HUES64 (cell line): ENCODE measurements around the gene CHRNA9.

ENCODE experiments used
- H3K27ac ChIP-seq: 2 replicates; pipeline ENCODE4 v1.7.0; 2013; ENCODE audit warnings: low read depth, low read length, inconsistent platforms
- H3K27me3 ChIP-seq: 2 replicates; pipeline ENCODE4 v1.6.1; 2013; ENCODE audit warnings: mild to moderate bottlenecking, low read length; ENCODE audit not compliant: insufficient read depth
- H3K36me3 ChIP-seq: 2 replicates; pipeline ENCODE4 v1.6.1; 2013; ENCODE audit warnings: mild to moderate bottlenecking, low read length; ENCODE audit not compliant: insufficient read depth
- H3K4me1 ChIP-seq: 2 replicates; pipeline ENCODE4 v1.6.1; 2013; ENCODE audit warnings: mild to moderate bottlenecking, low read length, moderate library complexity; ENCODE audit not compliant: insufficient read depth
- H3K4me3 ChIP-seq: 2 replicates; pipeline ENCODE4 v1.5.1; 2013; ENCODE audit warnings: mild to moderate bottlenecking, low read length, moderate library complexity
- H3K9ac ChIP-seq: 2 replicates; pipeline ENCODE4 v1.6.1; 2013; ENCODE audit warnings: mild to moderate bottlenecking, low read depth, low read length
- H3K9me3 ChIP-seq: 2 replicates; pipeline ENCODE4 v1.6.1; 2013; ENCODE audit warnings: low read depth, low read length; ENCODE audit not compliant: insufficient read depth
- WGBS: fragments of 150-250, 120-280 bp; methylation state at CpG from one replicate; pipeline ENCODE4 v1.1.7; 2013; ENCODE audit warnings: missing lambda C conversion rate; 5-methylcytosine and 5-hydroxymethylcytosine counted together

CHRNA9 gene

DNA sequence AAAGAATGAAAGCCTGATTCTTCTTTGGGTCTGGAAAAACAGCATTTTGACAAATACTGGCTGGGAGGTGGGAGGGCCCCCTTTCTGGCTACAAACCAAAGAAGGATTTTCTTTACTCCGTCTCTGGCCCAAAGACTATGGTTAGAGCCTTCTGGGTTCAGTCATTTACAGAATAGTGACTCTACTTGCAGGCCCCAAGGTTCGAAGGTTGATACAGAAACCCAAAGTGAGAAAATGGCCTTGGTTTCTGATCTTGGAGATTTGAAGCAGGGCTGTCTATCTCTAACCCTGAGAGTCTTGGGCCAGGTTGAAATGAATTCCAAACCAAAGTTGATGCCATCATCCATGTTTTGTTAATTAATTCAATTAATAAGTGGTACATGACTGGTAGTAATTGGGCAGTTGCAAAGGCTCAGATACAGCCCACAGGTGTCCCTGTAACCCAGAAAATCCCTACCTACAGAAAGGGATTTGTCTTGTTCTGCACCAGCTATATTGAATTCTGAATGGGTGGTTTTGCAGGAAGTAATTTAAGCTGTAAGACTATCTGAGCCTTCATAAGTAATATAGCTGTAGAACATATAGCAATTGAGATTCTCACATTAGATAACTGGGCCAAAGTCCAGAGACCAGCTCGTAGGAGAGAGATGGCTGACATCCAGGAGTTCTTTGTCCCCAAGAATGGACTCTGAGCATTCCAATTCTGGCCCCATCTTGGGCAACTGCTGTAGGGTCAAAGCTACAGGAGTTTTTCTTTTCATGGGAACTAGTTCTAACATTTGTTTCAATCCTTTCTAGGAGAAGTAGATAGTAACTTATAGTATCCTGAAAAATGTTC, 34.5 kb downstream of the CHRNA9 start:
- no peaks in the 10 kb centered on the region for H3K9me3 ChIP-seq
- no peaks in the 10 kb centered on the region for H3K36me3 ChIP-seq
- no peaks in the 10 kb centered on the region for H3K4me1 ChIP-seq
- no peak overlapping the region for H3K9ac ChIP-seq
- no peaks in the 10 kb centered on the region for H3K27me3 ChIP-seq
- no peak overlapping the region for H3K4me3 ChIP-seq
- WGBS = 90% methylated on average over 3 of the region's 3 CpGs
- H3K27ac ChIP-seq = no peak overlapping the region

DNA sequence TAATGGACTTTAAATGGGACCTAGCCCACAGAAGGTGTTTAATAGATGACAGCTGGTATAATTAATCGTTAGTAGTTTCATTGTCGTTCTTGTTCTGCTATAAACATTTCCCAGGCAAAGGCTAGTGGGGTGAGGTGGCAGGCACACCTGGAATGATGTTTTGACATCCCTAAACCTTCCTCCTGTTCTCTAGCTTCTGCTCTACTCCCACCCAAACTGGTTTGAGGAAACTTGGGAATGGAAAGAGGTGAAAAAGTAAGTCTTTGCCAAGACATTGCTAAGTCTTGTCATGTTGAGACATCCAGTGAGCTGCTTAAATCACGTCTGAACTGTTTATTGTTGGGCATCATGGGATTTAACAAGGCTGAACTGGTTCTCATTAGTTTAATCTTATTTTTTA, 37.5 kb downstream of the CHRNA9 start:
- no peaks in the 10 kb centered on the region for H3K36me3 ChIP-seq
- H3K9me3 ChIP-seq = no peaks in the 10 kb centered on the region
- H3K27me3 ChIP-seq = no peaks in the 10 kb centered on the region
- WGBS = 93% methylated on average over 3 of the region's 3 CpGs
- H3K4me1 ChIP-seq = no peaks in the 10 kb centered on the region
- H3K27ac ChIP-seq = no peak overlapping the region
- no peak overlapping the region for H3K9ac ChIP-seq
- no peak overlapping the region for H3K4me3 ChIP-seq

DNA sequence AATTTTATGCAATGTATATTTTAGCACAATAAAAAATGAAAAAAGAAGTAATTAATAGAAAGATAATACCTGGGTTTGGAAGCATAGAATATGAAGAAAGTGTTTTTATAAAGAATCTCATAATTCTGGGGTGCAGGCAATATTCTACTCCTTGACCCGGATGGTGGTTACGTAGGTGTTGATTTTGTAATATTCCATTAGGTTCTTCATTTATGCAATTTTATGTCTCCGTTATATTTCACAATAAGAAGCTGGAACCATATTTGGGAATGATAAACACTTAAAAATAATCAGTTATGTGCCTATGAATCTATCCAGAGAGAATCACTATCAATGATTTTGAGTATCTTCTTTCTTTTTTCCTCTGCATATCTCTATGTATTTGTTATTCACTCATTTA, 38.5 kb downstream of the CHRNA9 start:
- Histone ChIP-seq H3K36me3 (no peaks in the 10 kb centered on the region), H3K4me1 (no peaks in the 10 kb centered on the region), H3K27ac (no peak overlapping the region), H3K9ac (no peak overlapping the region), H3K4me3 (no peak overlapping the region), H3K9me3 (no peaks in the 10 kb centered on the region), H3K27me3 (no peaks in the 10 kb centered on the region)
- WGBS = 100% methylated on average over 1 of the region's 3 CpGs

DNA sequence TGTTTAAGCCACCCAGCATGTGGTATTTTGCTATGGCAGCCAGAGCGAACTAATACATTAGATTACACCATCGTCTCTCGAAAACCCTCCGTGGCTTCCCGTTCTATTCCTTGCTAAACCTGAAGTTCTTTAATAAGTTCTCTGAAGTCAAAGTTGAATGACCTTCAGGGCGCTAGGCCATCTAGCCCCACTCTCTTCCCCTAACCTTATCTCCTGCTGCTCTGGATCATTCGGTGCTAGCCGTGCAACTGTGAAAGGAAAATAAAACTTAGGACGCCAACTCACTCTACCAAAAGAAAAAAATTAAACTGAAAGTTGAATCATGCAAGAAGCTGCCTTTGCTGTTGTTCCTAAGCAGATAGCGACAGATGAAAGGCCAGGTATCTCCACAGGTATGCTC, 40.0 kb downstream of the CHRNA9 start:
- Histone ChIP-seq H3K9me3 (no peaks in the 10 kb centered on the region), H3K4me3 (no peak overlapping the region), H3K4me1 (peaks cover 3% of the 10 kb centered on the region; the same call in 1 of the 2 replicates), H3K9ac (no peak overlapping the region), H3K27me3 (no peaks in the 10 kb centered on the region), H3K27ac (no peak overlapping the region), H3K36me3 (no peaks in the 10 kb centered on the region)
- WGBS = 96% methylated on average over 10 of the region's 10 CpGs

DNA sequence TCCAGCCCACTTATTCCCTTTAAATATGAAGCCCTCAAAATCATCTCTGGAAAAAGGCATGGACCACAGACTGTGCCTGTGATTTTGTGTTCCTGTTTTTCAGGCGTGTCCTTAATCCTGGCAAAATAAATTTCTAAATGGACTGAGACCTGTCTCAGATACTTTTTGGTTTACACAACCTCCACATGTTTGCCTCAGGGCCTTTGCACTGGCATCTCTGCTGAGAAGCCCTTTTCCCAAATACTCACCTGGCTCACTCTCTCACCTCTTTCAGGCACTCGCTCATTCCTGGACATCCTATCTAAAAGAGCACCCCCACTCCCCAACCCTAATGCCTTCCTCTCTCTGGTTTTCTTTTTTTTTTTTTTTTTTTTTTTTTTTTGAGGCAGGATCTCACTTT, 40.5 kb downstream of the CHRNA9 start:
- WGBS = 90% methylated on average over 2 of the region's 2 CpGs
- no peak overlapping the region for H3K9ac ChIP-seq
- no peaks in the 10 kb centered on the region for H3K27me3 ChIP-seq
- peaks cover 3% of the 10 kb centered on the region; the same call in 1 of the 2 replicates for H3K4me1 ChIP-seq
- H3K27ac ChIP-seq = no peak overlapping the region
- H3K4me3 ChIP-seq = no peak overlapping the region
- no peaks in the 10 kb centered on the region for H3K36me3 ChIP-seq
- H3K9me3 ChIP-seq = no peaks in the 10 kb centered on the region

DNA sequence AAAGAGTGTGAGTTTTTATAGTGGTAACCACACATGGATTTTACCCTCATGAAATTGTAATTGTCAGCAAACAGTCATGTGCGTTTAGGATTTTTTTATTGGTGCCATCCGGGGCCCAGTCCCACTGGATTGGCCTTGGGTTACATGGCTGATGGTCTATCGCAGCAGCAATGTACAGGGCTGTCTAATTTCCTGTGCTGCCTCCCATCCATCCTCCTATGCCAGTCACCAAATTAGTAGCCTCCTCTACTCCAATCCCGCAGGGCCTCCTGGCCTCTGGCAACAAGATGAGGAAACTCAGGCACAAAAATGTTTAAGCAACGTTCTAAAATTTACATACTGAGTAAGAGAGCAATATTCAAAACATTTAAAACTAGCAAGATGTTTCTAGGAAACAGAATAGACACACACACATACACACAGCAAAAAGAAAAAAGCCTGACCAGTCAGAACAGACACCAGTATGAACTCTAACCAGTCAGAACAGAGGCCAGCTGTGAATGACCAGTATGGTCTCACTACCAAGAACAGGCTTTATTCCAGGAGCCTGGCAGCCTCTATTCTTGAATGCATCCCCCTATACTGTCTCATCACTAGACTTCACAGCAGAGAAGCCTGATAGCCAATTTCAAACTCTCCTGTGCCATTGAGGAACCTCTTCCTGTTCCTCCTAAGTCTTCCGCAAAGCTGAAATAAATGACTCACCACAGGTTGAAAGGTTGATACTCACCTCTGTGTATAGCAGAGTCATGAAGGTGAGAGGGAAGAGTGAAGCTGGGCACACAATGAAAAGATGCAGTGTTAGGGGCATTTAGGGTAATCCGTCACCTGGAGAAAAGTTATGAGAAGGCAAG, 42.6 kb downstream of the CHRNA9 start:
- Histone ChIP-seq H3K27ac (no peak overlapping the region), H3K4me1 (peaks cover 3% of the 10 kb centered on the region; the same call in 1 of the 2 replicates), H3K4me3 (no peak overlapping the region), H3K9ac (no peak overlapping the region), H3K27me3 (no peaks in the 10 kb centered on the region), H3K36me3 (no peaks in the 10 kb centered on the region), H3K9me3 (no peaks in the 10 kb centered on the region)
- 95% methylated on average over 6 of the region's 7 CpGs for WGBS

DNA sequence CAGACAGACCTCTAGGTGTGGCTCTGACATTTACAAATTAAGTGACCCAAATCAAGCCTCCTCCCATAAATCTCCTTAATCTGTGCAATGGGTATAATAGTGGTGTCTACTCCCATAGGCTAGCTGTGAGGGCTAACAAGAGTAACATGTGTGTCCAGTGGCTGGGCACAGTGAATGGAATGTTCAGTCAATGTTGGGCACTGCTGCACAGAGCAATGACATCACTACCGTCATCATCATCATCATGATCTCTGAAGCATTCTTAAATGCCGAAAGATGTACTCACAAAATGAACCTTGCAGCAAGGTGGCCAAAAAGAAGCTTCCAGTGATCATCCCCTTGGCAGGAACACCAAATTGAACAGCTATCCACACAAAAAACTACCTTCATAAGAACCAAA, 43.5 kb downstream of the CHRNA9 start:
- no peaks in the 10 kb centered on the region for H3K36me3 ChIP-seq
- 47% methylated on average over 2 of the region's 2 CpGs for WGBS

DNA sequence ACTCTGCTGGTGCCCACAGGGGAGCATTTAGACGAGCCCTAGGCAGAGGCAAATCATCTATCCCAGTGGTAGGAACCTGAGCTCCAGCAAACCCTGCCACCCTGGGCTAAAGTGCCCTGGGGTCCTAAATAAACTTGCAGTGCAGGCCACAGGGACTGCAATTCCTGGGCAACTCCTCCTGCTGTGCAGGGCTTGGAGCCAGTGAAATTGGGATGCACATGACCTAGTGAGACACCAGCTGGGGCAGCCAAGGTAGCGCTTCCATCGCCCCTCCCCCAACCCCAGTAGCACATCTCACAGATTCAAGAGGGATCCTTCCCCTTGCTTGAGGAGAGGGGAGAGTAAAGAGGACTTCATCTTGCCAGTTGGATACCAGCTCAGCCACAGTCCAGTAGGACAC, 44.1 kb downstream of the CHRNA9 start:
- Histone ChIP-seq H3K4me1 (peaks cover 3% of the 10 kb centered on the region; the same call in 1 of the 2 replicates), H3K36me3 (no peaks in the 10 kb centered on the region), H3K9me3 (no peaks in the 10 kb centered on the region), H3K9ac (no peak overlapping the region), H3K4me3 (no peak overlapping the region), H3K27ac (no peak overlapping the region), H3K27me3 (no peaks in the 10 kb centered on the region)
- WGBS = 90% methylated on average over 2 of the region's 3 CpGs

More for the DNA sequence above, 43.5 kb downstream of the CHRNA9 start:
- peaks cover 3% of the 10 kb centered on the region; the same call in 1 of the 2 replicates for H3K4me1 ChIP-seq
- H3K27me3 ChIP-seq = no peaks in the 10 kb centered on the region
- H3K9ac ChIP-seq = no peak overlapping the region
- H3K4me3 ChIP-seq = no peak overlapping the region
- no peak overlapping the region for H3K27ac ChIP-seq
- H3K9me3 ChIP-seq = no peaks in the 10 kb centered on the region

DNA sequence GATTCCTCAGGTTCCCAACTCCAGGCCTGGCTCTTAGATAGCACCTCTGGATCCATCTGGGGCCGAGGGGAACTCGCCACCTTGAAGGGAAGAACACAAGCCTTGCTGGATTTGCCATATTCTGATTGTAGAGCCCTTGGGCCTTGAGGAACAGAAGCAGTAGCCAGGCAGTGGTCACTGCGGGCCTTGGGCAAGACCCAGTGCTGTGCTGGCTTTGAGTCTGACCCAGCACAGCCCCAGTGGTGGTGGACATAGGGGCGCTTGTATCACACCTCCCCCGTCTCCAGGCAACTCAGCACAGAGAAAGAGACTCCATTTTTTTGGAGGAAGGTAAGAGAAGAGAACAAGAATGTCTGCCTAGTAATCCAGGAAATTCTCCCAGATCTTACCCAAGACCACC, 45.5 kb downstream of the CHRNA9 start:
- no peak overlapping the region for H3K9ac ChIP-seq
- H3K4me3 ChIP-seq = no peak overlapping the region
- H3K27ac ChIP-seq = no peak overlapping the region
- H3K36me3 ChIP-seq = no peaks in the 10 kb centered on the region
- 73% methylated on average over 5 of the region's 5 CpGs for WGBS
- H3K4me1 ChIP-seq = peaks cover 3% of the 10 kb centered on the region; the same call in 1 of the 2 replicates
- H3K27me3 ChIP-seq = no peaks in the 10 kb centered on the region
- no peaks in the 10 kb centered on the region for H3K9me3 ChIP-seq

DNA sequence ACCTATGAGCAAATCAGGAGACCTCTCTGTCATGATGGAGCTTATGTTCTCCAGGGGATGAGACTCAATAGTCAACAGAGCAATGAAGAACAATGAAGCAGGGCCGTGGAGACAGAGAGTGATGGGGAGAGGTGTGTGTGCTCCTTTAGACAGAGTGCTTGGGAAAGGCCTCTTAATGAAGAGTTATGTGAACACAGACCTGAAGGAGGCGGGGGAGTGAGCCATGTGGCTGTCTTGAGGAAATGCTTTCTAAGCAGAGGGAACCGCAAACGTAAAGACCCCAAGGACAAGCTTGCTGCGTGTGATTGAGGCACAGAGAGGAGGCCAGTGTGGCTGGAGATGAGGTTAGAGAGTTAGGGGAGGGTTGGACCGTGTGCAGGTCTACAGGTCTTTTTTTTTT, 53.1 kb downstream of the CHRNA9 start:
- Histone ChIP-seq H3K9ac (0 out of 2 replicates have a peak overlapping the region, but pooled peaks have one; percentile 43), H3K4me3 (no peak overlapping the region), H3K27ac (no peak overlapping the region), H3K36me3 (no peaks in the 10 kb centered on the region), H3K9me3 (no peaks in the 10 kb centered on the region), H3K4me1 (0 out of 2 replicates have a peak, but pooled peaks cover 6% of the 10 kb centered on the region), H3K27me3 (no peaks in the 10 kb centered on the region)
- whole genome bisulfite sequencing = 64% methylated on average over 5 of the region's 6 CpGs

DNA sequence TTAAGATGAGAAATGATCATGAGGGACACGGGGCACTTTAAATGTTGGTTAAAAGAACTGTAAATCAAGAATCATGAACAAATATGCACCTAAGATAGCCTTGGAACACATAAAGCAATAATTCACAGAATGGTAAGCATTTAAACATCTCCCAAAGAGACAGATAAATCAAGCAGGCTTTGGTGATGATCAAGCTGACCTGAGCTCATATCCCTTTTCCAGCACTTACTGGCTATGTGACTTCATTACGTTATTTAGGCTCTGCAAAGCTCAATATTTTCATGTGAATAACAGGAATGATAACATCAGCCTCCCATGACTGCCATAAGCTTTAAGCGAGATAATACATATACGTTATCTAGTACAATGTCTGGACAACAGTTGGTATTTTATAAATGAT, 54.9 kb downstream of the CHRNA9 start:
- WGBS = 86% methylated on average over 2 of the region's 4 CpGs
- H3K4me3 ChIP-seq = no peak overlapping the region
- no peak overlapping the region for H3K27ac ChIP-seq
- 0 out of 2 replicates have a peak, but pooled peaks cover 6% of the 10 kb centered on the region for H3K4me1 ChIP-seq
- H3K36me3 ChIP-seq = no peaks in the 10 kb centered on the region
- H3K27me3 ChIP-seq = no peaks in the 10 kb centered on the region
- no peak overlapping the region for H3K9ac ChIP-seq
- H3K9me3 ChIP-seq = no peaks in the 10 kb centered on the region
